HEK293 (cell line): ENCODE data around the gene ORM2.
"Not testable (repeated sequence)": the region's sequence is repeated elsewhere in the genome, so short reads cannot be mapped to it uniquely, and the experiment has no call there.

Experiments used
- ZNF324 ChIP-seq: fragments of 450-650 bp; formaldehyde crosslinking; IDR thresholded peaks from 2 replicates; pipeline ENCODE4 v1.5.1; 2016; ENCODE audit warnings: missing biosample characterization, missing genetic modification characterization
- ZNF335 ChIP-seq: fragments of 450-650 bp; formaldehyde crosslinking; conservative IDR thresholded peaks from 2 replicates; pipeline ENCODE4 v1.5.1; 2016; ENCODE audit warnings: missing biosample characterization, missing genetic modification characterization
- ZNF350 ChIP-seq: fragments of 450-650 bp; formaldehyde crosslinking; IDR thresholded peaks from 2 replicates; pipeline ENCODE4 v1.5.0; 2017; ENCODE audit warnings: missing biosample characterization, mild to moderate bottlenecking, missing genetic modification characterization
- ZNF548 ChIP-seq: fragments of 450-650 bp; formaldehyde crosslinking; IDR thresholded peaks from 2 replicates; pipeline ENCODE4 v1.5.1; 2016; ENCODE audit warnings: missing biosample characterization, missing genetic modification characterization
- TF ChIP-seq, protein P1 (sequence below): fragments of 450-650 bp; formaldehyde crosslinking; IDR thresholded peaks from 2 replicates; pipeline ENCODE4 v1.5.1; 2017; ENCODE audit warnings: missing biosample characterization, missing genetic modification characterization
- TF ChIP-seq, protein P2 (sequence below): fragments of 450-650 bp; formaldehyde crosslinking; IDR thresholded peaks from 2 replicates; pipeline ENCODE4 v1.5.1; 2016; ENCODE audit warnings: missing biosample characterization, missing genetic modification characterization
- TF ChIP-seq, protein P3 (sequence below): fragments of 450-650 bp; formaldehyde crosslinking; IDR thresholded peaks from 2 replicates; pipeline ENCODE4 v1.5.1; 2016; ENCODE audit warnings: missing biosample characterization, missing genetic modification characterization

DNA sequence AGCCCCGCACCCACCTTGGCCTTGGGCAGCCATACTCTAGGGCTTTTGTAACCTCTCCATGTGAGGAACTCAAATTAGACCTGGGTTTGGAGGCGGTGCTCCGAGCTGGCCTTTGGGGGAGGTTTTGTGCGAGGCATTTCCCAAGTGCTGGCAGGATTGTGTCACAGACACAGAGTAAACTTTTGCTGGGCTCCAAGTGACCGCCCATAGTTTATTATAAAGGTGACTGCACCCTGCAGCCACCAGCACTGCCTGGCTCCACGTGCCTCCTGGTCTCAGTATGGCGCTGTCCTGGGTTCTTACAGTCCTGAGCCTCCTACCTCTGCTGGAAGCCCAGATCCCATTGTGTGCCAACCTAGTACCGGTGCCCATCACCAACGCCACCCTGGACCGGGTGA, at the start of gene ORM2:
- TF ChIP-seq, protein P1, sequence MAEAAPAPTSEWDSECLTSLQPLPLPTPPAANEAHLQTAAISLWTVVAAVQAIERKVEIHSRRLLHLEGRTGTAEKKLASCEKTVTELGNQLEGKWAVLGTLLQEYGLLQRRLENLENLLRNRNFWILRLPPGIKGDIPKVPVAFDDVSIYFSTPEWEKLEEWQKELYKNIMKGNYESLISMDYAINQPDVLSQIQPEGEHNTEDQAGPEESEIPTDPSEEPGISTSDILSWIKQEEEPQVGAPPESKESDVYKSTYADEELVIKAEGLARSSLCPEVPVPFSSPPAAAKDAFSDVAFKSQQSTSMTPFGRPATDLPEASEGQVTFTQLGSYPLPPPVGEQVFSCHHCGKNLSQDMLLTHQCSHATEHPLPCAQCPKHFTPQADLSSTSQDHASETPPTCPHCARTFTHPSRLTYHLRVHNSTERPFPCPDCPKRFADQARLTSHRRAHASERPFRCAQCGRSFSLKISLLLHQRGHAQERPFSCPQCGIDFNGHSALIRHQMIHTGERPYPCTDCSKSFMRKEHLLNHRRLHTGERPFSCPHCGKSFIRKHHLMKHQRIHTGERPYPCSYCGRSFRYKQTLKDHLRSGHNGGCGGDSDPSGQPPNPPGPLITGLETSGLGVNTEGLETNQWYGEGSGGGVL (tag by site-specific recombination) = not testable (repeated sequence)
- not testable (repeated sequence) for TF ChIP-seq ZNF350 (tag by site-specific recombination); ZNF548 (tag by site-specific recombination); ZNF335; ZNF324 (tag by site-specific recombination)
- TF ChIP-seq, protein P2, sequence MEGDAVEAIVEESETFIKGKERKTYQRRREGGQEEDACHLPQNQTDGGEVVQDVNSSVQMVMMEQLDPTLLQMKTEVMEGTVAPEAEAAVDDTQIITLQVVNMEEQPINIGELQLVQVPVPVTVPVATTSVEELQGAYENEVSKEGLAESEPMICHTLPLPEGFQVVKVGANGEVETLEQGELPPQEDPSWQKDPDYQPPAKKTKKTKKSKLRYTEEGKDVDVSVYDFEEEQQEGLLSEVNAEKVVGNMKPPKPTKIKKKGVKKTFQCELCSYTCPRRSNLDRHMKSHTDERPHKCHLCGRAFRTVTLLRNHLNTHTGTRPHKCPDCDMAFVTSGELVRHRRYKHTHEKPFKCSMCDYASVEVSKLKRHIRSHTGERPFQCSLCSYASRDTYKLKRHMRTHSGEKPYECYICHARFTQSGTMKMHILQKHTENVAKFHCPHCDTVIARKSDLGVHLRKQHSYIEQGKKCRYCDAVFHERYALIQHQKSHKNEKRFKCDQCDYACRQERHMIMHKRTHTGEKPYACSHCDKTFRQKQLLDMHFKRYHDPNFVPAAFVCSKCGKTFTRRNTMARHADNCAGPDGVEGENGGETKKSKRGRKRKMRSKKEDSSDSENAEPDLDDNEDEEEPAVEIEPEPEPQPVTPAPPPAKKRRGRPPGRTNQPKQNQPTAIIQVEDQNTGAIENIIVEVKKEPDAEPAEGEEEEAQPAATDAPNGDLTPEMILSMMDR (tag by site-specific recombination) = not testable (repeated sequence)
- TF ChIP-seq, protein P3, sequence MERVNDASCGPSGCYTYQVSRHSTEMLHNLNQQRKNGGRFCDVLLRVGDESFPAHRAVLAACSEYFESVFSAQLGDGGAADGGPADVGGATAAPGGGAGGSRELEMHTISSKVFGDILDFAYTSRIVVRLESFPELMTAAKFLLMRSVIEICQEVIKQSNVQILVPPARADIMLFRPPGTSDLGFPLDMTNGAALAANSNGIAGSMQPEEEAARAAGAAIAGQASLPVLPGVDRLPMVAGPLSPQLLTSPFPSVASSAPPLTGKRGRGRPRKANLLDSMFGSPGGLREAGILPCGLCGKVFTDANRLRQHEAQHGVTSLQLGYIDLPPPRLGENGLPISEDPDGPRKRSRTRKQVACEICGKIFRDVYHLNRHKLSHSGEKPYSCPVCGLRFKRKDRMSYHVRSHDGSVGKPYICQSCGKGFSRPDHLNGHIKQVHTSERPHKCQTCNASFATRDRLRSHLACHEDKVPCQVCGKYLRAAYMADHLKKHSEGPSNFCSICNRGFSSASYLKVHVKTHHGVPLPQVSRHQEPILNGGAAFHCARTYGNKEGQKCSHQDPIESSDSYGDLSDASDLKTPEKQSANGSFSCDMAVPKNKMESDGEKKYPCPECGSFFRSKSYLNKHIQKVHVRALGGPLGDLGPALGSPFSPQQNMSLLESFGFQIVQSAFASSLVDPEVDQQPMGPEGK (tag by site-specific recombination) = not testable (repeated sequence)
